MCF 10A (cell line): ENCODE measurements around the gene BCL2L11. TPM values are rescaled to one million over a fixed set of nuclear protein-coding genes. Genes with fewer than 3 reads are reported as not detected.

Experiments
- BruUV-seq: library from RNA; stranded (reverse); fragments of 400-500 nt; replicated peaks from 2 replicates; lab custom pipeline; 2021; lab: Mats Ljungman, UMichigan
- CTCF ChIA-PET: fragments of 300-600 bp; sonication (Branson Sonifier 250); formaldehyde crosslinking; extraction: SDS; loops from one replicate; lab custom pipeline; 2021; ENCODE audit warnings: antibody characterized with exemption, inconsistent platforms; lab: Yijun Ruan, JAX
- POLR2A ChIA-PET: fragments of 300-600, 350-650 bp; sonication (Branson Sonifier 250); formaldehyde crosslinking; extraction: SDS; loops from one replicate; lab custom pipeline; 2020; ENCODE audit warnings: antibody characterized with exemption, inconsistent platforms; lab: Yijun Ruan, JAX
- DNase-seq: peaks from one replicate; pipeline ENCODE4 v3.0.0-alpha.2; 2018; ENCODE audit not compliant: unreplicated experiment
- H3K27ac Mint-ChIP-seq: one replicate; pipeline ENCODE4 v1.8.0; 2022; ENCODE audit warnings: mild to moderate bottlenecking, low read depth, mixed read lengths; ENCODE audit not compliant: unreplicated experiment
- H3K27me3 Mint-ChIP-seq: one replicate; pipeline ENCODE4 v1.8.0; 2022; ENCODE audit warnings: mixed read lengths; ENCODE audit not compliant: insufficient read depth, unreplicated experiment
- H3K36me3 Mint-ChIP-seq: one replicate; pipeline ENCODE4 v1.8.0; 2022; ENCODE audit warnings: mild to moderate bottlenecking, moderate library complexity, mixed read lengths; ENCODE audit not compliant: insufficient read depth, unreplicated experiment
- H3K4me1 Mint-ChIP-seq: one replicate; pipeline ENCODE4 v1.8.0; 2022; ENCODE audit warnings: mixed read lengths; ENCODE audit not compliant: insufficient read depth, unreplicated experiment
- H3K4me3 Mint-ChIP-seq: one replicate; pipeline ENCODE4 v1.8.0; 2022; ENCODE audit warnings: mild to moderate bottlenecking, moderate library complexity, mixed read lengths; ENCODE audit not compliant: unreplicated experiment
- H3K9me3 Mint-ChIP-seq: one replicate; pipeline ENCODE4 v1.8.0; 2022; ENCODE audit warnings: mixed read lengths; ENCODE audit not compliant: unreplicated experiment
- intact Hi-C: fragments of 100-400 bp; cut with micrococcal nuclease; formaldehyde crosslinking; loops from 2 replicates; pipeline ENCODE4 v1.14.1; 2022
- total RNA-seq: library from RNA; stranded (reverse); gene quantifications from 2 replicates; pipeline ENCODE4 v1.2.3, GENCODE V29; 2022
- TF ChIP-seq, protein P1 (sequence below): fragments of 200-600 bp; IDR thresholded peaks from one replicate; pipeline ENCODE4 v1.8.0; 2022; ENCODE audit warnings: antibody characterized with exemption, mild to moderate bottlenecking; ENCODE audit not compliant: unreplicated experiment

Gene BCL2L11
- total RNA-seq, 1 experiment from 2014 or later, result 5.8 TPM

GRCh38 chr2:111091811-111092211, 28.9 kb upstream of the BCL2L11 start:
- ChIA-PET CTCF (no interaction called here), POLR2A (no interaction called here)
- Mint-ChIP-seq H3K36me3 (no peaks in the 10 kb centered on the region), H3K4me1 (no peaks in the 10 kb centered on the region), H3K27ac (no peak overlapping the region), H3K4me3 (no peak overlapping the region), H3K9me3 (no peaks in the 10 kb centered on the region), H3K27me3 (peaks cover 32% of the 10 kb centered on the region)
- TF ChIP-seq, protein P1, sequence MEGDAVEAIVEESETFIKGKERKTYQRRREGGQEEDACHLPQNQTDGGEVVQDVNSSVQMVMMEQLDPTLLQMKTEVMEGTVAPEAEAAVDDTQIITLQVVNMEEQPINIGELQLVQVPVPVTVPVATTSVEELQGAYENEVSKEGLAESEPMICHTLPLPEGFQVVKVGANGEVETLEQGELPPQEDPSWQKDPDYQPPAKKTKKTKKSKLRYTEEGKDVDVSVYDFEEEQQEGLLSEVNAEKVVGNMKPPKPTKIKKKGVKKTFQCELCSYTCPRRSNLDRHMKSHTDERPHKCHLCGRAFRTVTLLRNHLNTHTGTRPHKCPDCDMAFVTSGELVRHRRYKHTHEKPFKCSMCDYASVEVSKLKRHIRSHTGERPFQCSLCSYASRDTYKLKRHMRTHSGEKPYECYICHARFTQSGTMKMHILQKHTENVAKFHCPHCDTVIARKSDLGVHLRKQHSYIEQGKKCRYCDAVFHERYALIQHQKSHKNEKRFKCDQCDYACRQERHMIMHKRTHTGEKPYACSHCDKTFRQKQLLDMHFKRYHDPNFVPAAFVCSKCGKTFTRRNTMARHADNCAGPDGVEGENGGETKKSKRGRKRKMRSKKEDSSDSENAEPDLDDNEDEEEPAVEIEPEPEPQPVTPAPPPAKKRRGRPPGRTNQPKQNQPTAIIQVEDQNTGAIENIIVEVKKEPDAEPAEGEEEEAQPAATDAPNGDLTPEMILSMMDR, result no peak
- BruUV-seq, result no TSS peak
- intact Hi-C loops, result no loop called here
- no peak for DNase-seq

GRCh38 chr2:111094691-111095090, 26.0 kb upstream of the BCL2L11 start:
- BruUV-seq, result no TSS peak
- DNase-seq, result no peak
- TF ChIP-seq, protein P1, result no peak
- intact Hi-C loops, result no loop called here
- H3K4me1 Mint-ChIP-seq, result no peaks in the 10 kb centered on the region
- ChIA-PET POLR2A (interaction anchor here (1.3 kb wide), 1 partner anchor 66 kb away, joined by 3 read pairs; no protein-coding TSS in a partner anchor), CTCF (interaction anchor here (1.2 kb wide), 1 partner anchor 23 kb away, joined by 3 read pairs; no protein-coding TSS in a partner anchor)
- no peak overlapping the region for H3K4me3 Mint-ChIP-seq
- H3K36me3 Mint-ChIP-seq, result no peaks in the 10 kb centered on the region
- H3K27me3 Mint-ChIP-seq, result peaks cover 11% of the 10 kb centered on the region
- no peak overlapping the region for H3K27ac Mint-ChIP-seq
- no peaks in the 10 kb centered on the region for H3K9me3 Mint-ChIP-seq

- H3K4me3 Mint-ChIP-seq, result no peak overlapping the region
- no peak overlapping the region for H3K27ac Mint-ChIP-seq
- no peaks in the 10 kb centered on the region for H3K4me1 Mint-ChIP-seq
- ChIA-PET CTCF (interaction anchor here (1.2 kb wide), 1 partner anchor 22 kb away, joined by 3 read pairs; no protein-coding TSS in a partner anchor), POLR2A (interaction anchor here (1.3 kb wide), 1 partner anchor 67 kb away, joined by 3 read pairs; no protein-coding TSS in a partner anchor)
- BruUV-seq, result no TSS peak
- DNase-seq, result no peak
- no peaks in the 10 kb centered on the region for H3K9me3 Mint-ChIP-seq
- no peaks in the 10 kb centered on the region for H3K36me3 Mint-ChIP-seq
- H3K27me3 Mint-ChIP-seq, result peaks cover 3% of the 10 kb centered on the region
- TF ChIP-seq, protein P1, result no peak
- intact Hi-C loops, result no loop called here
These were observed 25.3 kb upstream of the BCL2L11 start for GRCh38 chr2:111095434-111095833.

- Mint-ChIP-seq H3K9me3 (no peaks in the 10 kb centered on the region), H3K27me3 (no peaks in the 10 kb centered on the region), H3K36me3 (no peaks in the 10 kb centered on the region), H3K4me1 (peaks cover 6% of the 10 kb centered on the region), H3K4me3 (no peak overlapping the region), H3K27ac (no peak overlapping the region)
- TF ChIP-seq, protein P1, result no peak
- intact Hi-C loops, result no loop called here
- CTCF ChIA-PET, result no interaction called here
- POLR2A ChIA-PET, result interaction anchor here (0.6 to 1.3 kb wide), 3 partner anchors 21 to 951 kb away, joined by 3 read pairs; partner anchors contain the start of gene BCL2L11
- no peak for DNase-seq
- no TSS peak for BruUV-seq
These were observed 21.3 kb upstream of the BCL2L11 start for GRCh38 chr2:111099402-111099801.
